K562 (cell line): Measurements from ENCODE around the gene CLEC4F.

Experiments used
- CEBPB ChIP-seq: fragments of 450-650 bp; IDR thresholded peaks from 2 replicates; pipeline ENCODE4 v1.6.1; 2016; ENCODE audit warnings: missing genetic modification characterization, missing compliant biosample characterization
- CTCF ChIP-seq, 3 experiments: IDR thresholded peaks in 2 of 3; conservative IDR thresholded peaks in 1 of 3; 2 replicates each; pipeline ENCODE4 v1.5.1; 2011 to 2012; ENCODE audit warnings: low read length in 3 of 3, mild to moderate bottlenecking in 3 of 3, control low read depth in 2 of 3, improper control_type of control experiment in 1 of 3, inconsistent platforms in 1 of 3, low read depth in 1 of 3, mixed read lengths in 1 of 3, moderate library complexity in 1 of 3; ENCODE audit not compliant: insufficient read depth in 2 of 3
- DPF2 ChIP-seq: fragments of 450-650 bp; IDR thresholded peaks from 2 replicates; pipeline ENCODE4 v1.6.1; 2016
- E4F1 ChIP-seq: fragments of 250-450 bp; sonication (Bioruptor Pico); IDR thresholded peaks from 2 replicates; pipeline ENCODE4 v1.5.0; 2021; ENCODE audit warnings: mild to moderate bottlenecking, borderline replicate concordance
- EHMT2 ChIP-seq: fragments of 450-650 bp; IDR thresholded peaks from 2 replicates; pipeline ENCODE4 v1.6.1; 2018; ENCODE audit warnings: antibody characterized with exemption
- FOSL1 ChIP-seq: fragments of 200-800 bp; sonication (Bioruptor generic); conservative IDR thresholded peaks from 2 replicates; pipeline ENCODE4 v1.6.1; 2016; ENCODE audit warnings: missing genetic modification characterization, missing compliant biosample characterization
- FOXK2 ChIP-seq, 2 experiments: fragments of 450-650 bp; IDR thresholded peaks in 1 of 2; conservative IDR thresholded peaks in 1 of 2; 2 replicates each; pipeline ENCODE4 v1.6.1; 2016; ENCODE audit warnings: low read depth in 2 of 2, mild to moderate bottlenecking in 1 of 2
- MAFF ChIP-seq: IDR thresholded peaks from 2 replicates; pipeline ENCODE4 v1.6.1; 2012; ENCODE audit warnings: low read length, improper control_type of control experiment
- POLR2A ChIP-seq: fragments of 450-650 bp; conservative IDR thresholded peaks from 2 replicates; pipeline ENCODE4 v1.6.1; 2016
- SAP30 ChIP-seq: fragments of 200-600 bp; sonication (generic); IDR thresholded peaks from 2 replicates; pipeline ENCODE4 v1.6.1; 2012; ENCODE audit warnings: borderline replicate concordance, low read depth, mild to moderate bottlenecking, moderate library complexity, low read length, control low read depth, inconsistent platforms; ENCODE audit not compliant: insufficient read depth, poor library complexity, severe bottlenecking
- SP2 ChIP-seq: IDR thresholded peaks from 2 replicates; pipeline ENCODE4 v1.6.1; 2011; ENCODE audit warnings: mild to moderate bottlenecking, low read depth, low read length, moderate library complexity; ENCODE audit not compliant: poor library complexity, severe bottlenecking; ENCODE audit errors: extremely low read depth
- TBL1XR1 ChIP-seq, 2 experiments: IDR thresholded peaks; 2 replicates each; pipeline ENCODE4 v1.6.1; 2012; ENCODE audit warnings: improper control_type of control experiment in 2 of 2, low read length in 2 of 2, mild to moderate bottlenecking in 1 of 2
- ZBTB17 ChIP-seq: fragments of 450-650 bp; formaldehyde crosslinking; IDR thresholded peaks from 2 replicates; pipeline ENCODE4 v1.4.0; 2020; ENCODE audit warnings: mild to moderate bottlenecking
- ZNF311 ChIP-seq: fragments of 250-450 bp; sonication (Bioruptor Pico); IDR thresholded peaks from 2 replicates; pipeline ENCODE4 v1.4.0; 2020; ENCODE audit warnings: mild to moderate bottlenecking, moderate library complexity

- TF ChIP-seq FOSL1 (tag) (no peak), CTCF (IDR thresholded peaks at IDR 0.05 in 2 of 3, conservative IDR thresholded peaks at IDR 0.05 in 1 of 3; ENCODE audit: insufficient read depth in 2 of 3, low read depth in 1 of 3, low read length in 3 of 3) (no peak), CEBPB (tag) (no peak), E4F1 (CRISPR knock-in tag) (no peak), EHMT2 (no peak), ZNF311 (CRISPR knock-in tag) (no peak), MAFF (no peak), POLR2A (no peak), TBL1XR1 (IDR thresholded peaks at IDR 0.05; ENCODE audit: low read length in 2 of 2) (no peak), DPF2 (no peak), ZBTB17 (CRISPR knock-in tag) (no peak), SAP30 (no peak), SP2 (no peak), FOXK2 (conservative IDR thresholded peaks at IDR 0.05 in 1 of 2, IDR thresholded peaks at IDR 0.05 in 1 of 2; ENCODE audit: low read depth in 2 of 2) (no peak)
Observed at GRCh38 chr2:70820499-70820898, at the start of gene CLEC4F.
